HS-5 (cell line): Measurements from ENCODE around the gene KRTAP10-5.

Experiments
- DNase-seq: peaks from one replicate; pipeline ENCODE4 v3.0.0-alpha.2; 2012; ENCODE audit warnings: low read depth

KRTAP10-5 gene

GRCh38 chr21:44529503-44530125 lies 50.8 kb downstream of the KRTAP10-5 start:
- no peak for DNase-seq
